ENCODE data around the gene TBC1D22A. TPM values are rescaled to one million over a fixed set of nuclear protein-coding genes. Genes with fewer than 3 reads are reported as not detected.

The TBC1D22A gene
- total RNA-seq, 4 donors from 2014 or later: 10.8 to 32.2 (median 22.3) TPM

GRCh38 chr22:47200273-47201051 is 438.0 kb downstream of the TBC1D22A start:
- no peak for TF ChIP-seq CTCF (IDR thresholded peaks at IDR 0.05; ENCODE audit: low read depth)

- TF ChIP-seq CTCF (IDR thresholded peaks at IDR 0.05; ENCODE audit: low read depth): no peak
These were observed 438.9 kb downstream of the TBC1D22A start for GRCh38 chr22:47201186-47201995.

- TF ChIP-seq CTCF (IDR thresholded peaks at IDR 0.05; ENCODE audit: low read depth): no peak
These were observed 439.8 kb downstream of the TBC1D22A start for GRCh38 chr22:47201996-47202818.

- no peak for TF ChIP-seq CTCF (IDR thresholded peaks at IDR 0.05; ENCODE audit: low read depth)
These were observed 440.5 kb downstream of the TBC1D22A start for GRCh38 chr22:47202819-47203553.

- TF ChIP-seq CTCF (IDR thresholded peaks at IDR 0.05; ENCODE audit: low read depth): no peak
These were observed 441.1 kb downstream of the TBC1D22A start for GRCh38 chr22:47203554-47203991.

- no peak for TF ChIP-seq CTCF (IDR thresholded peaks at IDR 0.05; ENCODE audit: low read depth)
These were observed 441.8 kb downstream of the TBC1D22A start for GRCh38 chr22:47204002-47204979.
